NCI-H1436 (cell line): Measurements from ENCODE around the gene FOXE1.
A peak's percentile ranks its signal among the peaks of the same experiment; 100 is the strongest.

Source experiments
- DNase-seq: peaks from one replicate; lab custom pipeline; 2025; lab: John Stamatoyannopoulos, UW

FOXE1 gene

GRCh38 chr9:97866848-97867247, 13.8 kb downstream of the FOXE1 start:
- DNase-seq, result no peak

GRCh38 chr9:97868859-97869258, 15.8 kb downstream of the FOXE1 start:
- no peak for DNase-seq

- no peak for DNase-seq
Observed at GRCh38 chr9:97873425-97873824, 20.4 kb downstream of the FOXE1 start.

- no peak for DNase-seq
Observed at GRCh38 chr9:97873882-97874281, 20.9 kb downstream of the FOXE1 start.

- peak; percentile 14 for DNase-seq
Observed at GRCh38 chr9:97874624-97875023, 21.6 kb downstream of the FOXE1 start.

GRCh38 chr9:97875111-97875510, 22.1 kb downstream of the FOXE1 start:
- DNase-seq, result no peak

GRCh38 chr9:97876061-97876460, 23.0 kb downstream of the FOXE1 start:
- no peak for DNase-seq

GRCh38 chr9:97880336-97880735, 27.3 kb downstream of the FOXE1 start:
- DNase-seq, result no peak

GRCh38 chr9:97889941-97890887, 37.2 kb downstream of the FOXE1 start:
- no peak for DNase-seq

- no peak for DNase-seq
Observed at GRCh38 chr9:97891736-97892135, 38.7 kb downstream of the FOXE1 start.

GRCh38 chr9:97892421-97892820, 39.4 kb downstream of the FOXE1 start:
- DNase-seq, result no peak

- no peak for DNase-seq
Observed at GRCh38 chr9:97895211-97895610, 42.2 kb downstream of the FOXE1 start.

- no peak for DNase-seq
Observed at GRCh38 chr9:97895695-97896332, 42.8 kb downstream of the FOXE1 start.

GRCh38 chr9:97900103-97900737, 47.2 kb downstream of the FOXE1 start:
- no peak for DNase-seq

- DNase-seq, result peak; percentile 16
Observed at GRCh38 chr9:97900738-97901565, 47.9 kb downstream of the FOXE1 start.

GRCh38 chr9:97903177-97903576, 50.2 kb downstream of the FOXE1 start:
- no peak for DNase-seq

- no peak for DNase-seq
Observed at GRCh38 chr9:97904725-97905124, 51.7 kb downstream of the FOXE1 start.

- DNase-seq, result no peak
Observed at GRCh38 chr9:97905228-97905627, 52.2 kb downstream of the FOXE1 start.
